Measurements from ENCODE around the gene RCN2.

The RCN2 gene

GRCh38 chr15:76901965-76902364 is 29.6 kb upstream of the RCN2 start:
- DNase-seq (ENCODE audit: low spot score) = no peak
- no peak for TF ChIP-seq CTCF (IDR thresholded peaks at IDR 0.05)
- H3K27ac ChIP-seq = no peak overlapping the region

GRCh38 chr15:76903251-76903681 is 28.3 kb upstream of the RCN2 start:
- no peak for DNase-seq (ENCODE audit: low spot score)
- TF ChIP-seq CTCF (IDR thresholded peaks at IDR 0.05) = no peak
- H3K27ac ChIP-seq = peak overlapping the region in 1 of 2 donors; percentile 96
- H3K4me3 ChIP-seq = no peak overlapping the region

More at GRCh38 chr15:76901965-76902364, 29.6 kb upstream of the RCN2 start:
- H3K4me3 ChIP-seq = no peak overlapping the region

GRCh38 chr15:76904461-76905012 is 27.0 kb upstream of the RCN2 start:
- Histone ChIP-seq H3K27ac (peak overlapping the region; percentile 94 to 96), H3K4me3 (peak overlapping the region; percentile 97)
- no peak for TF ChIP-seq CTCF (IDR thresholded peaks at IDR 0.05)
- DNase-seq (ENCODE audit: low spot score) = no peak

GRCh38 chr15:76905013-76905839 is 26.3 kb upstream of the RCN2 start, which contains the start of gene SCAPER:
TSS of gene SCAPER (minus strand) at chr15:76905340. CDS start at chr15:76883817, 21,523 bp downstream.
- TF ChIP-seq CTCF (IDR thresholded peaks at IDR 0.05) = no peak
- DNase-seq (ENCODE audit: low spot score) = peak; percentile 92
- Histone ChIP-seq H3K4me3 (peak within 1 kb of the TSS; percentile 97), H3K27ac (peak within 1 kb of the TSS; percentile 94 to 96)

- Histone ChIP-seq H3K4me3 (peak overlapping the region; percentile 97), H3K27ac (peak overlapping the region; percentile 94 to 96)
- no peak for DNase-seq (ENCODE audit: low spot score)
- TF ChIP-seq CTCF (IDR thresholded peaks at IDR 0.05) = no peak
Observed at GRCh38 chr15:76905855-76906254, 25.7 kb upstream of the RCN2 start.

GRCh38 chr15:76912430-76912829 is 19.1 kb upstream of the RCN2 start:
- DNase-seq (ENCODE audit: low spot score) = no peak
- Histone ChIP-seq H3K27ac (no peak overlapping the region), H3K4me3 (no peak overlapping the region)
- no peak for TF ChIP-seq CTCF (IDR thresholded peaks at IDR 0.05)
